ENCODE measurements around the gene PRLH.

PRLH gene

DNA sequence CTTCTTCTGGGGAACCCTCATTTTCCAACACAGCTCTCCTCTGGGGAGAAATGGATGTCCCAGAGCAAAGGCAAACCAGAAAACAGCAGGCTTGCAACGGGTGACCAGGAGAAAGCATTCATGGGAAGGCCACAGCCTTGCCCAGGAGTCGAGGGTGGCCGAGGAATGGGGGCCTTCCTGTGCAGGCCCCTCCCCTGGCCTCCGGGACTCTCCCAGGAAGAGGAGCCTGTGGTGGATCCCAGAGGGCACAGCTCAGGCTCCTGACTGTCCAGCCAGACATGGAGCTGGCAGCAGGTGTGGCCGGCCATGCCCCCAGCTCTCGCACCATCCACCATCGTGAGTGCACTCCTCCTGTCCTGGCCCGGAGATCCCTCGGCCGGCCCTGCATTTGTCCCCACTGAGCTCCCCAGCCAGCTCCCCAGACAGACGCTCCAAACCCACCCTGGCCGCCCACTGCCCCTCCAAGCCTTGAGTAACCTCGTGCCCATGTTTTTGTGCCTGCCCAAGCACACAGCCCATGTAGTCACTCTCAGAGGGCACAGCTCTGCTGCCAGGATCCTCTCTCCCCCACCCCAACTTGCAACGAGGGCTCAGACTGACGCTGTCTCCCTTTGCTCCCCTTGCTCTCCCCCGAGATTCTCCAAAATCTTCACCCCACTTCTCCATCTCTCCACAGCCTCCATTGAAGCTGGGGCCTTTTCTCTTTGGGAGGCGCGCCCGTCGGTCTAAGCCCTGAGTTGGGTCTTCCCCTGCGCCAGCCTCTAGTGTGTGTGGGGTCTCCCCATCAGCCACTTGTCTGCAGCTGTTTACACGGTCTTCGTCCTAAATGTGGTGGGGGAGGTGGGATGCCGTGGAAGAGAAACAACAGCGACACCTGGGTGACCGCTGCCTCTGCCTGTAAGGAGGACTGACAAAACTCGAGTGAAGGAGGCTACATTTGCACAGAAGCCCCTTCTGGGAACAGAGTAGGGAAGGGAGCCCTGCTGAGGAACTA lies 9.8 kb downstream of the PRLH start:
- no peaks in the 10 kb centered on the region for H3K27me3 ChIP-seq (ENCODE audit: low read depth, low read length)
- no peaks in the 10 kb centered on the region for H3K79me2 ChIP-seq (ENCODE audit: low read length)
- H3K4me2 ChIP-seq (ENCODE audit: low read length) = no peak overlapping the region
- H3K9ac ChIP-seq (ENCODE audit: low read length) = no peak overlapping the region
- no peak overlapping the region for H3K4me3 ChIP-seq (ENCODE audit: low read length)
- H2AFZ ChIP-seq (ENCODE audit: low read depth, low read length) = no peak overlapping the region
- H3K4me1 ChIP-seq (ENCODE audit: low read length) = peaks cover 10% of the 10 kb centered on the region; the same call in 1 of the 2 replicates
- no peaks in the 10 kb centered on the region for H3K9me3 ChIP-seq (ENCODE audit: insufficient read depth, low read length)
- no peak for TF ChIP-seq EZH2phosphoT487 (IDR thresholded peaks at IDR 0.05; ENCODE audit: low read depth)
- TF ChIP-seq, protein P1, sequence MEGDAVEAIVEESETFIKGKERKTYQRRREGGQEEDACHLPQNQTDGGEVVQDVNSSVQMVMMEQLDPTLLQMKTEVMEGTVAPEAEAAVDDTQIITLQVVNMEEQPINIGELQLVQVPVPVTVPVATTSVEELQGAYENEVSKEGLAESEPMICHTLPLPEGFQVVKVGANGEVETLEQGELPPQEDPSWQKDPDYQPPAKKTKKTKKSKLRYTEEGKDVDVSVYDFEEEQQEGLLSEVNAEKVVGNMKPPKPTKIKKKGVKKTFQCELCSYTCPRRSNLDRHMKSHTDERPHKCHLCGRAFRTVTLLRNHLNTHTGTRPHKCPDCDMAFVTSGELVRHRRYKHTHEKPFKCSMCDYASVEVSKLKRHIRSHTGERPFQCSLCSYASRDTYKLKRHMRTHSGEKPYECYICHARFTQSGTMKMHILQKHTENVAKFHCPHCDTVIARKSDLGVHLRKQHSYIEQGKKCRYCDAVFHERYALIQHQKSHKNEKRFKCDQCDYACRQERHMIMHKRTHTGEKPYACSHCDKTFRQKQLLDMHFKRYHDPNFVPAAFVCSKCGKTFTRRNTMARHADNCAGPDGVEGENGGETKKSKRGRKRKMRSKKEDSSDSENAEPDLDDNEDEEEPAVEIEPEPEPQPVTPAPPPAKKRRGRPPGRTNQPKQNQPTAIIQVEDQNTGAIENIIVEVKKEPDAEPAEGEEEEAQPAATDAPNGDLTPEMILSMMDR (IDR thresholded peaks at IDR 0.05; ENCODE audit: low read depth, low read length) = no peak
- no peak overlapping the region for H3K27ac ChIP-seq (ENCODE audit: low read length)
- no peaks in the 10 kb centered on the region for H3K36me3 ChIP-seq (replicated peaks; ENCODE audit: low read depth, low read length)
- H4K20me1 ChIP-seq (ENCODE audit: insufficient read depth, low read length) = no peaks in the 10 kb centered on the region

DNA sequence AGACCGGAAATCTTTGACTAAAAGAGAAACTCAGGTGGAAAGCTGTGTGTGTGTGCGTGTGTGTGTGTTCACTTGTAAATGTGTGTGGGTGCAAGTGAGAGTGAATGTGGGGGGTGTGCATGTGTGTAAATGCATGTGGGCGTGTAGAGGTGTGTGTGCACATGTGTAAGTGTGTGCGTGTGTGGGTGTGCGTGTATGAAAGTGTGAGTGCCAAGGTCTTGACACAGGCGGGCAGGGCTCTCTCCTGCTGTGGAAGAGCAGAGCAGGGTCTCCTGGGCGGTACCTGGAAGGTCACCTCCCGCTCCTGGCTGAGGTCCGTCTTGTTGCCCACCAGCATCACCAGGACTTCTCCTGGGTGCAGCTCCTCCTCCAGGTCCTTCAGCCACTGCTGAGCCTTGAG lies 10.6 kb downstream of the PRLH start:
- Histone ChIP-seq H3K4me2 (ENCODE audit: low read length) (no peak overlapping the region), H3K4me3 (ENCODE audit: low read length) (no peak overlapping the region), H3K4me1 (ENCODE audit: low read length) (peaks cover 9% of the 10 kb centered on the region; the same call in 1 of the 2 replicates), H3K79me2 (ENCODE audit: low read length) (no peaks in the 10 kb centered on the region), H3K9ac (ENCODE audit: low read length) (no peak overlapping the region), H3K27ac (ENCODE audit: low read length) (no peak overlapping the region), H2AFZ (ENCODE audit: low read depth, low read length) (no peak overlapping the region), H3K36me3 (replicated peaks; ENCODE audit: low read depth, low read length) (no peaks in the 10 kb centered on the region), H4K20me1 (ENCODE audit: insufficient read depth, low read length) (no peaks in the 10 kb centered on the region), H3K9me3 (ENCODE audit: insufficient read depth, low read length) (no peaks in the 10 kb centered on the region), H3K27me3 (ENCODE audit: low read depth, low read length) (no peaks in the 10 kb centered on the region)
- TF ChIP-seq EZH2phosphoT487 (IDR thresholded peaks at IDR 0.05; ENCODE audit: low read depth) = no peak
- TF ChIP-seq, protein P1 (IDR thresholded peaks at IDR 0.05; ENCODE audit: low read depth, low read length) = no peak

DNA sequence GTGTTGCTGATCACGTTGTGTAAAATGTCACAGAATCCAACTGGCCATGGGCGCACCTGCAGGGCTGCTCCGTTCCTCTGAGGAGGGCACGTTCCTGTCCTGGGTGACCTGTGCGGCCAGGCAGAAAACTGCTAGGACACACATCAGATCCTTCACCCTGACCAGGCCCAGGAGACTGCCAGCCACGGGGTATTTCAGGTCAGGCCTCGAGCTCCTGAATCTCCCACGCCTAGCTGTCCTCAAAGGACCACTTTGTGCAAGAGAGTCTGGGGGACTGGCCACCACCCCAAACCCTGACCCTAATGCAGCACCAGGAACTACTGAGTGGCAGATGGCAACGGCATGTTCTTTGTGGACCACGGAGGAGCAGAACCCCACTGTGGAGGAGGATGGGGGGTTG lies 11.1 kb downstream of the PRLH start:
- no peaks in the 10 kb centered on the region for H4K20me1 ChIP-seq (ENCODE audit: insufficient read depth, low read length)
- H3K27ac ChIP-seq (ENCODE audit: low read length) = no peak overlapping the region
- no peak overlapping the region for H3K9ac ChIP-seq (ENCODE audit: low read length)
- H3K9me3 ChIP-seq (ENCODE audit: insufficient read depth, low read length) = no peaks in the 10 kb centered on the region
- no peaks in the 10 kb centered on the region for H3K79me2 ChIP-seq (ENCODE audit: low read length)
- no peaks in the 10 kb centered on the region for H3K27me3 ChIP-seq (ENCODE audit: low read depth, low read length)
- peaks cover 4% of the 10 kb centered on the region; the same call in 1 of the 2 replicates for H3K4me1 ChIP-seq (ENCODE audit: low read length)
- H3K36me3 ChIP-seq (replicated peaks; ENCODE audit: low read depth, low read length) = no peaks in the 10 kb centered on the region
- no peak overlapping the region for H2AFZ ChIP-seq (ENCODE audit: low read depth, low read length)
- H3K4me3 ChIP-seq (ENCODE audit: low read length) = no peak overlapping the region
- TF ChIP-seq, protein P1 (IDR thresholded peaks at IDR 0.05; ENCODE audit: low read depth, low read length) = no peak
- no peak for TF ChIP-seq EZH2phosphoT487 (IDR thresholded peaks at IDR 0.05; ENCODE audit: low read depth)
- no peak overlapping the region for H3K4me2 ChIP-seq (ENCODE audit: low read length)

All from OCI-LY3 (cell line).